ENCODE results near the gene ZC3H6.

DNA sequence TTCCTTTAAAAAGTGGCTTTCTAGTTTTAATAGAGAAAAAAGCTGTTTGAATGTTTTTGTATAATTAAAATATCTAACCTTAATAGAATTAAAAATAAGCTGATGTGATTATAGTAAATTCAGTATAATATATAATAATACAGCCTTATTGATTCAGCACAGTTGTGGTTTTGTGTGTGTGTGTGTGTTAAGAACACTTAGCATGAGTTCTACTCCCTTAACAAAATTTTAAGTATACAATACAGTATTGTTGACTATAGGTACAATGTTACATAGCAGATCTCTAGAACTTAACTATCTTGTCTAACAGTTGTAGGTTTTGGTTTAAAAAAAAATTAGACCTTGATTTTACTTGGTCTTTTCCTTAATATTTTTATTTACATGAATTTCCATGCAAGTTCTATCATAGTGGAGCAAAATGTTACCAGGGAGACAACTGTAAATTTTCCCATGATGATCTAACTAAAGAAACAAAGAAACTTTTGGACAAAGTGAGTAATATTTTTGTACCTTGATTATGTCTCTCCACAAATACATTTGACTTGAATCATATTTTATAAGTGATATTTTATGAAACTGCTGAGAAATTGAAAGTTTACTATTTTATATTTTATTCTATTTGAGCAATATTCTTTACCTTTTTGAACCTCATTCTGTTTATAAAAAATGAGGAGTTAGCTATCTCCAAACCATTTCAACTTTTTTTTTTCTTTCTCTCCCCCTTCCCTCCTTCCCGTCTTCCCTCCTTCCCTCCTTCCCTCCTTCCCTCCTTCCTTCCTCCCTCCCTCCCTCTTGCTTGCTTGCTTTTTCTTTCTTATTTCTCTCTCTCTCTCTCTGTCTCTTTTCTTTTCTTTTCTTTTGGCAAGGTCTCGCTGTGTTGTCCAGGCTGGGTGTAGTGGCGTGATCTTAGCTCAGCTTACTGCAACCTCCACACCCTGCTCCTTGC, 46.3 kb downstream of the ZC3H6 start:
- TF ChIP-seq, protein P1, sequence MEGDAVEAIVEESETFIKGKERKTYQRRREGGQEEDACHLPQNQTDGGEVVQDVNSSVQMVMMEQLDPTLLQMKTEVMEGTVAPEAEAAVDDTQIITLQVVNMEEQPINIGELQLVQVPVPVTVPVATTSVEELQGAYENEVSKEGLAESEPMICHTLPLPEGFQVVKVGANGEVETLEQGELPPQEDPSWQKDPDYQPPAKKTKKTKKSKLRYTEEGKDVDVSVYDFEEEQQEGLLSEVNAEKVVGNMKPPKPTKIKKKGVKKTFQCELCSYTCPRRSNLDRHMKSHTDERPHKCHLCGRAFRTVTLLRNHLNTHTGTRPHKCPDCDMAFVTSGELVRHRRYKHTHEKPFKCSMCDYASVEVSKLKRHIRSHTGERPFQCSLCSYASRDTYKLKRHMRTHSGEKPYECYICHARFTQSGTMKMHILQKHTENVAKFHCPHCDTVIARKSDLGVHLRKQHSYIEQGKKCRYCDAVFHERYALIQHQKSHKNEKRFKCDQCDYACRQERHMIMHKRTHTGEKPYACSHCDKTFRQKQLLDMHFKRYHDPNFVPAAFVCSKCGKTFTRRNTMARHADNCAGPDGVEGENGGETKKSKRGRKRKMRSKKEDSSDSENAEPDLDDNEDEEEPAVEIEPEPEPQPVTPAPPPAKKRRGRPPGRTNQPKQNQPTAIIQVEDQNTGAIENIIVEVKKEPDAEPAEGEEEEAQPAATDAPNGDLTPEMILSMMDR (IDR thresholded peaks at IDR 0.05): no peak
- no peak for TF ChIP-seq POLR2AphosphoS5 (IDR thresholded peaks at IDR 0.05; ENCODE audit: low read depth, low read length)

Measured in Panc1 (cell line).